K562 (cell line): ENCODE data around the gene ZNF74. TPM values are rescaled to one million over a fixed set of nuclear protein-coding genes. Genes with fewer than 3 reads are reported as not detected.

ENCODE experiments used
- BCL6 ChIP-seq: fragments of 250-450 bp; sonication (Bioruptor Pico); IDR thresholded peaks from 2 replicates; pipeline ENCODE4 v1.4.0; 2020
- BRD4 ChIP-seq: fragments of 200-600 bp; sonication (generic); IDR thresholded peaks from 2 replicates; pipeline ENCODE4 v1.6.1; 2017; ENCODE audit warnings: inconsistent platforms
- CEBPB ChIP-seq: fragments of 450-650 bp; IDR thresholded peaks from 2 replicates; pipeline ENCODE4 v1.6.1; 2016; ENCODE audit warnings: missing genetic modification characterization, missing compliant biosample characterization
- ETS1 ChIP-seq: conservative IDR thresholded peaks from 2 replicates; pipeline ENCODE4 v1.6.1; 2011; ENCODE audit warnings: low read depth, mild to moderate bottlenecking, low read length; ENCODE audit not compliant: control insufficient read depth
- HDGF ChIP-seq: fragments of 450-650 bp; IDR thresholded peaks from 2 replicates; pipeline ENCODE4 v1.6.1; 2016
- MCM2 ChIP-seq: fragments of 450-650 bp; IDR thresholded peaks from 2 replicates; pipeline ENCODE4 v1.6.1; 2017; ENCODE audit warnings: low read depth, mild to moderate bottlenecking
- NFXL1 ChIP-seq: fragments of 450-650 bp; formaldehyde crosslinking; IDR thresholded peaks from 2 replicates; pipeline ENCODE4 v1.4.0; 2021; ENCODE audit warnings: mild to moderate bottlenecking
- NKRF ChIP-seq: fragments of 450-650 bp; IDR thresholded peaks from 2 replicates; pipeline ENCODE4 v1.6.1; 2016; ENCODE audit warnings: borderline replicate concordance
- PTBP1 ChIP-seq: fragments of 200-400 bp; formaldehyde crosslinking; IDR thresholded peaks from 2 replicates; pipeline ENCODE4 v1.6.1; 2017; ENCODE audit warnings: low read depth, low read length
- SRSF1 ChIP-seq: fragments of 200-400 bp; formaldehyde crosslinking; IDR thresholded peaks from 2 replicates; pipeline ENCODE4 v1.6.1; 2017; ENCODE audit warnings: mild to moderate bottlenecking, low read depth, low read length, moderate library complexity
- TAF1 ChIP-seq: IDR thresholded peaks from 2 replicates; pipeline ENCODE4 v1.6.1; 2011; ENCODE audit warnings: mild to moderate bottlenecking, low read length, moderate library complexity; ENCODE audit not compliant: insufficient read depth, control insufficient read depth, severe bottlenecking; ENCODE audit errors: extremely low read depth
- TGIF2 ChIP-seq: sonication (generic); formaldehyde crosslinking; IDR thresholded peaks from 2 replicates; pipeline ENCODE4 v1.8.1; 2022; ENCODE audit warnings: mild to moderate bottlenecking, missing genetic modification reagents, moderate library complexity
- ZC3H4 ChIP-seq: sonication (generic); formaldehyde crosslinking; IDR thresholded peaks from 2 replicates; pipeline ENCODE4 v1.9.0; 2021; ENCODE audit warnings: missing genetic modification reagents, borderline replicate concordance
- ZFP30 ChIP-seq: fragments of 250-450 bp; sonication (Bioruptor Pico); IDR thresholded peaks from 2 replicates; pipeline ENCODE4 v1.8.0; 2022; ENCODE audit warnings: moderate library complexity, mild to moderate bottlenecking, inconsistent platforms, borderline replicate concordance
- polyA plus RNA-seq, 8 experiments: library from polyadenylated mRNA; depleted of rRNA in 4 of 8; stranded (reverse) in 5 of 8; unstranded in 3 of 8; fragments of >200 nt; fragmentation: Nextera tagmentation in 2 of 8; fragmentation: Illumina TruSeq in 1 of 8; extraction: Ambion mirVana in 2 of 8; extraction: Trizol in 1 of 8; gene quantifications; 2 replicates each; pipeline versions ENCODE4 v1.2.1 to v1.2.3, GENCODE V29; 2011 to 2014; ENCODE audit warnings: inconsistent platforms in 1 of 8, missing spikeins in 1 of 8
- total RNA-seq, 7 experiments: library from RNA; depleted of rRNA in 6 of 7; stranded (reverse); fragments of >200 nt in 6 of 7; fragmentation: Illumina TruSeq in 2 of 7; extraction: Trizol in 2 of 7; gene quantifications; 2 replicates each; pipeline versions ENCODE4 v1.2.1 to v1.2.3, GENCODE V29; 2011 to 2021; ENCODE audit warnings: low replicate concordance in 1 of 7
- TF ChIP-seq, protein P1 (sequence below), 2 experiments: fragments of 450-650 bp in 1 of 2; sonication (generic) in 1 of 2; formaldehyde crosslinking in 1 of 2; IDR thresholded peaks in 1 of 2; conservative IDR thresholded peaks in 1 of 2; 2 replicates each; pipeline versions ENCODE4 v1.6.1 to v1.8.1; 2016 to 2023; ENCODE audit warnings: mild to moderate bottlenecking in 2 of 2, moderate library complexity in 2 of 2, inconsistent platforms in 1 of 2, missing genetic modification reagents in 1 of 2
- TF ChIP-seq, protein P2 (sequence below): fragments of 450-650 bp; formaldehyde crosslinking; conservative IDR thresholded peaks from 2 replicates; pipeline ENCODE4 v1.4.0; 2022; ENCODE audit warnings: mild to moderate bottlenecking, missing genetic modification characterization
- TF ChIP-seq, protein P3 (sequence below): fragments of 150-350 bp; IDR thresholded peaks from 2 replicates; pipeline ENCODE4 v1.6.1; 2014; ENCODE audit warnings: low read depth, mild to moderate bottlenecking, low read length, borderline replicate concordance

ZNF74 gene
- total and polyA plus RNA-seq, 9 of the 15 experiments (the other 6 are each of a cell fraction or from before 2014, with no cell fraction given): 2.4 to 53.5 (median 31.5) TPM

DNA sequence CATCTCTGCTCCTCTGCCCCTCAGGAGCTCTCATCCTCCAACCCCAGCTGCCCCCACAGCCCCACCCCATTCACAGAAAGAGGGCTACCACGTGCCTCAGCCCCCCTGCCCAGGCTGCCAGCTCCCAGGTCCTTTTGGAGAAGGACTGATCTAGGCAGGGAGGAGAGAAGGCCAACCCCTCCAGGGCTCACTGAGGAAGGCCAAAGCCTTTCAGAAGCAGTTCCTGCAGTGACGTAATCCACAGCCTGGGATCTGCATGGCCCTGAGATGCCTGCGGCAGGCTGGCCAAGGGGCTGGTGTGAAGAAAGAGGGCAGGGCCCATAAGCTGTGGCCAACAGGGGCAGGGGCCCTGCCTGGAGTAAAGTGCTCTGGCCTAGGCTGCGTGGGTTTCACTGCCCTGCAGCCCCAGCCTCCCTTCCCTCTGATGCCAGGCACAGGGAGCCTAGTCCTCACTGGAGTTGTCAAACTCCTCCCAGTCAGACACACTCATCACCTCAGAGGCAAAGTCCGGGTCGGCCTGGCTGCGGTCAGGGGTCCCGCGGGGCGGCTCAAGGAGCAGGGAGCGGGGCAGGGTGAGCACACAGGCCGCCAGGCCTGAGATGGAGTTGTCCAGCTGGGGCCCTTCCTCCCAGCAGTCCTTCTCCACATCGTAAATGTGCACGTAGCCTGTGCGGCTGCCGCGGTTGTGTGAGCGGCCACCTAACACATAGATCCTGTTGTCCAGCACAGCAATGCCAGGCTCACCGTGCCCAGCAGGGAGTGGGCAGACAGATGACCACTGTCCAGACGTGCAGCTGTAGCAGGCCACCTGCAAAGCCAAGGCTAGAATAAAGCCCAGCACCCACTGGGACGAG is 47.9 kb downstream of the ZNF74 start (continued):
- TF ChIP-seq, protein P1, sequence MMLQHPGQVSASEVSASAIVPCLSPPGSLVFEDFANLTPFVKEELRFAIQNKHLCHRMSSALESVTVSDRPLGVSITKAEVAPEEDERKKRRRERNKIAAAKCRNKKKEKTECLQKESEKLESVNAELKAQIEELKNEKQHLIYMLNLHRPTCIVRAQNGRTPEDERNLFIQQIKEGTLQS (IDR thresholded peaks at IDR 0.05): peak; percentile 77
- TF ChIP-seq, protein P1 (CRISPR knock-in tag; conservative IDR thresholded peaks at IDR 0.05): 0 out of 2 replicates have a peak, but pooled peaks have one; percentile 4
- TF ChIP-seq ETS1 (0 out of 2 replicates have a peak, but pooled peaks have one; percentile 42), CEBPB (peak; percentile 61; the same call in 1 of the 2 replicates), BRD4 (no peak), NKRF (no peak), TAF1 (no peak), BCL6 (CRISPR knock-in tag) (no peak), TGIF2 (CRISPR knock-in tag) (no peak), MCM2 (no peak), ZC3H4 (CRISPR knock-in tag) (no peak; the same call in 1 of the 2 replicates), SRSF1 (no peak), NFXL1 (CRISPR knock-in tag) (no peak), PTBP1 (no peak), HDGF (no peak), ZFP30 (no peak)
- TF ChIP-seq, protein P2, sequence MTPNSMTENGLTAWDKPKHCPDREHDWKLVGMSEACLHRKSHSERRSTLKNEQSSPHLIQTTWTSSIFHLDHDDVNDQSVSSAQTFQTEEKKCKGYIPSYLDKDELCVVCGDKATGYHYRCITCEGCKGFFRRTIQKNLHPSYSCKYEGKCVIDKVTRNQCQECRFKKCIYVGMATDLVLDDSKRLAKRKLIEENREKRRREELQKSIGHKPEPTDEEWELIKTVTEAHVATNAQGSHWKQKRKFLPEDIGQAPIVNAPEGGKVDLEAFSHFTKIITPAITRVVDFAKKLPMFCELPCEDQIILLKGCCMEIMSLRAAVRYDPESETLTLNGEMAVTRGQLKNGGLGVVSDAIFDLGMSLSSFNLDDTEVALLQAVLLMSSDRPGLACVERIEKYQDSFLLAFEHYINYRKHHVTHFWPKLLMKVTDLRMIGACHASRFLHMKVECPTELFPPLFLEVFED (CRISPR knock-in tag): no peak
- TF ChIP-seq, protein P3, sequence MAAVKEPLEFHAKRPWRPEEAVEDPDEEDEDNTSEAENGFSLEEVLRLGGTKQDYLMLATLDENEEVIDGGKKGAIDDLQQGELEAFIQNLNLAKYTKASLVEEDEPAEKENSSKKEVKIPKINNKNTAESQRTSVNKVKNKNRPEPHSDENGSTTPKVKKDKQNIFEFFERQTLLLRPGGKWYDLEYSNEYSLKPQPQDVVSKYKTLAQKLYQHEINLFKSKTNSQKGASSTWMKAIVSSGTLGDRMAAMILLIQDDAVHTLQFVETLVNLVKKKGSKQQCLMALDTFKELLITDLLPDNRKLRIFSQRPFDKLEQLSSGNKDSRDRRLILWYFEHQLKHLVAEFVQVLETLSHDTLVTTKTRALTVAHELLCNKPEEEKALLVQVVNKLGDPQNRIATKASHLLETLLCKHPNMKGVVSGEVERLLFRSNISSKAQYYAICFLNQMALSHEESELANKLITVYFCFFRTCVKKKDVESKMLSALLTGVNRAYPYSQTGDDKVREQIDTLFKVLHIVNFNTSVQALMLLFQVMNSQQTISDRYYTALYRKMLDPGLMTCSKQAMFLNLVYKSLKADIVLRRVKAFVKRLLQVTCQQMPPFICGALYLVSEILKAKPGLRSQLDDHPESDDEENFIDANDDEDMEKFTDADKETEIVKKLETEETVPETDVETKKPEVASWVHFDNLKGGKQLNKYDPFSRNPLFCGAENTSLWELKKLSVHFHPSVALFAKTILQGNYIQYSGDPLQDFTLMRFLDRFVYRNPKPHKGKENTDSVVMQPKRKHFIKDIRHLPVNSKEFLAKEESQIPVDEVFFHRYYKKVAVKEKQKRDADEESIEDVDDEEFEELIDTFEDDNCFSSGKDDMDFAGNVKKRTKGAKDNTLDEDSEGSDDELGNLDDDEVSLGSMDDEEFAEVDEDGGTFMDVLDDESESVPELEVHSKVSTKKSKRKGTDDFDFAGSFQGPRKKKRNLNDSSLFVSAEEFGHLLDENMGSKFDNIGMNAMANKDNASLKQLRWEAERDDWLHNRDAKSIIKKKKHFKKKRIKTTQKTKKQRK: no peak
